ENCODE measurements around the gene ARHGAP24. TPM values are rescaled to one million over a fixed set of nuclear protein-coding genes. Genes with fewer than 3 reads are reported as not detected.
"Not testable (repeated sequence)": the region's sequence is repeated elsewhere in the genome, so short reads cannot be mapped to it uniquely, and the experiment has no call there.

ARHGAP24 gene
- polyA plus RNA-seq, 1 of the 3 experiments (the other 2 are of a cell fraction) = 1.4 TPM

GRCh38 chr4:86019906-86020305 lies 545.0 kb downstream of the ARHGAP24 start:
- Histone ChIP-seq H3K79me2 (ENCODE audit: insufficient read depth) (no peaks in the 10 kb centered on the region), H3F3A (replicated peaks; ENCODE audit: insufficient read depth) (no peaks in the 10 kb centered on the region), H3K36me3 (replicated peaks in 1 of 2; ENCODE audit: control insufficient read depth in 1 of 2, insufficient read depth in 2 of 2, low read length in 1 of 2) (no peaks in the 10 kb centered on the region), H3K9me3 (no peaks in the 10 kb centered on the region), H3K27ac (ENCODE audit: low read depth in 2 of 2, low read length in 1 of 2) (peak overlapping the region in 1 of 2 experiments; percentile 64; a peak in 1 of 4 replicates), H2AFZ (ENCODE audit: low read depth) (no peak overlapping the region), H3K4me3 (ENCODE audit: low read depth in 2 of 2, low read length in 1 of 2) (no peak overlapping the region), H4K20me1 (ENCODE audit: insufficient read depth) (no peaks in the 10 kb centered on the region), H3K4me1 (ENCODE audit: control insufficient read depth in 1 of 2, insufficient read depth in 2 of 2, low read depth in 1 of 2, low read length in 1 of 2) (peaks cover 0 to 2% of the 10 kb centered on the region in 2 experiments; a peak in 2 of 4 replicates), H3K27me3 (ENCODE audit: insufficient read depth) (no peaks in the 10 kb centered on the region), H3K4me2 (no peak overlapping the region), H3K9ac (no peak overlapping the region), H3K9me2 (no peaks in the 10 kb centered on the region)
- ChIA-PET POLR2A (no interaction called here), CTCF (interaction anchor here (0.6 to 1.0 kb wide), 2 partner anchors 14 to 223 kb away, joined by 3 read pairs; no protein-coding TSS in a partner anchor)
- TF ChIP-seq USF1 (IDR thresholded peaks at IDR 0.05; ENCODE audit: borderline replicate concordance, low read depth) (no peak), RAD21 (IDR thresholded peaks at IDR 0.05; ENCODE audit: low read length) (no peak), MEF2A (IDR thresholded peaks at IDR 0.05; ENCODE audit: borderline replicate concordance, low read depth) (no peak), GABPA (IDR thresholded peaks at IDR 0.05; ENCODE audit: low read depth) (no peak), GATA2 (CRISPR knock-in tag; IDR thresholded peaks at IDR 0.05) (no peak), POLR2AphosphoS5 (IDR thresholded peaks at IDR 0.05; ENCODE audit: low read depth, low read length) (no peak), RFX5 (IDR thresholded peaks at IDR 0.05; ENCODE audit: low read length) (no peak), MAX (IDR thresholded peaks at IDR 0.05; ENCODE audit: low read depth) (no peak), NRF1 (IDR thresholded peaks at IDR 0.05; ENCODE audit: low read depth, low read length) (no peak), EZH2phosphoT487 (IDR thresholded peaks at IDR 0.05; ENCODE audit: borderline replicate concordance, low read depth) (no peak), FOSL2 (IDR thresholded peaks at IDR 0.05; ENCODE audit: borderline replicate concordance, low read depth) (no peak), JUND (IDR thresholded peaks at IDR 0.05) (no peak), TAF1 (IDR thresholded peaks at IDR 0.05; ENCODE audit: borderline replicate concordance, low read depth, low read length) (no peak), FOXJ3 (CRISPR knock-in tag; IDR thresholded peaks at IDR 0.05) (no peak), EP300 (IDR thresholded peaks at IDR 0.05; ENCODE audit: borderline replicate concordance in 1 of 2, low read depth in 1 of 2, low read length in 1 of 2) (no peak), TEAD4 (IDR thresholded peaks at IDR 0.05; ENCODE audit: borderline replicate concordance, insufficient read depth) (no peak)
- TF ChIP-seq, protein P1, sequence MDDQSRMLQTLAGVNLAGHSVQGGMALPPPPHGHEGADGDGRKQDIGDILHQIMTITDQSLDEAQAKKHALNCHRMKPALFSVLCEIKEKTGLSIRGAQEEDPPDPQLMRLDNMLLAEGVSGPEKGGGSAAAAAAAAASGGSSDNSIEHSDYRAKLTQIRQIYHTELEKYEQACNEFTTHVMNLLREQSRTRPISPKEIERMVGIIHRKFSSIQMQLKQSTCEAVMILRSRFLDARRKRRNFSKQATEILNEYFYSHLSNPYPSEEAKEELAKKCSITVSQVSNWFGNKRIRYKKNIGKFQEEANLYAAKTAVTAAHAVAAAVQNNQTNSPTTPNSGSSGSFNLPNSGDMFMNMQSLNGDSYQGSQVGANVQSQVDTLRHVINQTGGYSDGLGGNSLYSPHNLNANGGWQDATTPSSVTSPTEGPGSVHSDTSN (IDR thresholded peaks at IDR 0.05) = no peak
- TF ChIP-seq, protein P2, sequence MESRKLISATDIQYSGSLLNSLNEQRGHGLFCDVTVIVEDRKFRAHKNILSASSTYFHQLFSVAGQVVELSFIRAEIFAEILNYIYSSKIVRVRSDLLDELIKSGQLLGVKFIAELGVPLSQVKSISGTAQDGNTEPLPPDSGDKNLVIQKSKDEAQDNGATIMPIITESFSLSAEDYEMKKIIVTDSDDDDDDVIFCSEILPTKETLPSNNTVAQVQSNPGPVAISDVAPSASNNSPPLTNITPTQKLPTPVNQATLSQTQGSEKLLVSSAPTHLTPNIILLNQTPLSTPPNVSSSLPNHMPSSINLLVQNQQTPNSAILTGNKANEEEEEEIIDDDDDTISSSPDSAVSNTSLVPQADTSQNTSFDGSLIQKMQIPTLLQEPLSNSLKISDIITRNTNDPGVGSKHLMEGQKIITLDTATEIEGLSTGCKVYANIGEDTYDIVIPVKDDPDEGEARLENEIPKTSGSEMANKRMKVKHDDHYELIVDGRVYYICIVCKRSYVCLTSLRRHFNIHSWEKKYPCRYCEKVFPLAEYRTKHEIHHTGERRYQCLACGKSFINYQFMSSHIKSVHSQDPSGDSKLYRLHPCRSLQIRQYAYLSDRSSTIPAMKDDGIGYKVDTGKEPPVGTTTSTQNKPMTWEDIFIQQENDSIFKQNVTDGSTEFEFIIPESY (IDR thresholded peaks at IDR 0.05; ENCODE audit: borderline replicate concordance, low read depth) = no peak
- TF ChIP-seq, protein P3, sequence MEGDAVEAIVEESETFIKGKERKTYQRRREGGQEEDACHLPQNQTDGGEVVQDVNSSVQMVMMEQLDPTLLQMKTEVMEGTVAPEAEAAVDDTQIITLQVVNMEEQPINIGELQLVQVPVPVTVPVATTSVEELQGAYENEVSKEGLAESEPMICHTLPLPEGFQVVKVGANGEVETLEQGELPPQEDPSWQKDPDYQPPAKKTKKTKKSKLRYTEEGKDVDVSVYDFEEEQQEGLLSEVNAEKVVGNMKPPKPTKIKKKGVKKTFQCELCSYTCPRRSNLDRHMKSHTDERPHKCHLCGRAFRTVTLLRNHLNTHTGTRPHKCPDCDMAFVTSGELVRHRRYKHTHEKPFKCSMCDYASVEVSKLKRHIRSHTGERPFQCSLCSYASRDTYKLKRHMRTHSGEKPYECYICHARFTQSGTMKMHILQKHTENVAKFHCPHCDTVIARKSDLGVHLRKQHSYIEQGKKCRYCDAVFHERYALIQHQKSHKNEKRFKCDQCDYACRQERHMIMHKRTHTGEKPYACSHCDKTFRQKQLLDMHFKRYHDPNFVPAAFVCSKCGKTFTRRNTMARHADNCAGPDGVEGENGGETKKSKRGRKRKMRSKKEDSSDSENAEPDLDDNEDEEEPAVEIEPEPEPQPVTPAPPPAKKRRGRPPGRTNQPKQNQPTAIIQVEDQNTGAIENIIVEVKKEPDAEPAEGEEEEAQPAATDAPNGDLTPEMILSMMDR (IDR thresholded peaks at IDR 0.05) = no peak
- peak; percentile 26 for DNase-seq

DNA sequence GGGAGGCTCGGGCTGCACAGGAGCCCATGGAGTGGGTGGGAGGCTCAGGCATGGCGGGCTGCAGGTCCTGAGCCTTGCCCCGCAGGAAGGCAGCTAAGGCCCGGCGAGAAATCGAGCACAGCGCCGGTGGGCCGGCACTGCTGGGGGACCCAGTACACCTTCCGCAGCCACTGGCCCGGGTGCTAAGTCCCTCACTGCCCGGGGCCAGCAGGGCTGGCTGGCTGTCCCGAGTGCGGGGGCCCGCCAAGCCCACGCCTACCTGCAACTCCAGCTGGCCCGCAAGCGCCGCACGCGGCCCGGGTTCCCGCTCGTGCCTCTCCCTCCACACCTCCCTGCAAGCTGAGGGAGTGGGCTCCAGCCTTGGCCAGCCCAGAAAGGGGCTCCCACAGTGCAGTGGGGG lies 546.7 kb downstream of the ARHGAP24 start:
- H3K4me2 ChIP-seq; H4K20me1 ChIP-seq (ENCODE audit: insufficient read depth); H3K79me2 ChIP-seq (ENCODE audit: insufficient read depth); H3K27ac ChIP-seq (ENCODE audit: low read depth in 2 of 2, low read length in 1 of 2); DNase-seq; H3F3A ChIP-seq (replicated peaks; ENCODE audit: insufficient read depth); H3K4me3 ChIP-seq (ENCODE audit: low read depth in 2 of 2, low read length in 1 of 2); POLR2A ChIA-PET; H3K9me2 ChIP-seq; H2AFZ ChIP-seq (ENCODE audit: low read depth); H3K36me3 ChIP-seq (replicated peaks in 1 of 2; ENCODE audit: control insufficient read depth in 1 of 2, insufficient read depth in 2 of 2, low read length in 1 of 2); H3K4me1 ChIP-seq (ENCODE audit: control insufficient read depth in 1 of 2, insufficient read depth in 2 of 2, low read depth in 1 of 2, low read length in 1 of 2); H3K9ac ChIP-seq; H3K9me3 ChIP-seq; H3K27me3 ChIP-seq (ENCODE audit: insufficient read depth): not testable (repeated sequence)
- no CpG with 5 or more reads among the region's 24 CpGs for WGBS (ENCODE audit: low lambda C conversion rate)
- CTCF ChIA-PET = interaction anchor here (1.0 to 1.4 kb wide), 3 partner anchors 11 to 573 kb away, joined by 3 to 6 read pairs (median 4); no protein-coding TSS in a partner anchor

Measured in SK-N-SH (cell line).